A549 (cell line): ENCODE measurements around the gene OGA. TPM values are rescaled to one million over a fixed set of nuclear protein-coding genes. Genes with fewer than 3 reads are reported as not detected.

Source experiments
- ATAC-seq, 2 experiments: fragments of 200-7000 bp in 1 of 2; fragments of >200 bp in 1 of 2; cut with Nextera tagmentation in 1 of 2; cut with Tn5 transposase in 1 of 2; 3 replicates each; pipeline versions ENCODE4 v1.8.0 to v1.9.1; 2018 to 2020; ENCODE audit warnings: mild to moderate bottlenecking in 1 of 2, moderate library complexity in 1 of 2
- CTCF ChIA-PET: fragments of 300-600 bp; sonication (Branson Sonifier 250); formaldehyde crosslinking; extraction: SDS; loops from one replicate; lab custom pipeline; 2021; ENCODE audit warnings: antibody characterized with exemption, inconsistent platforms; lab: Yijun Ruan, JAX
- POLR2A ChIA-PET: fragments of 350-600 bp; formaldehyde crosslinking; extraction: SDS; loops from one replicate; lab custom pipeline; 2021; ENCODE audit warnings: antibody characterized with exemption, inconsistent platforms; lab: Yijun Ruan, JAX
- DNase-seq, 2 experiments: peaks; one replicate each; pipeline versions ENCODE4 v3.0.0 to v3.0.0-alpha.2; 2011 to 2016; ENCODE audit warnings: low read depth in 1 of 2, low spot score in 1 of 2
- FAIRE-seq: peaks from 2 replicates; lab custom pipeline; 2011; peaks lifted over from hg19 to GRCh38; lab: Jason Lieb, UNC
- H3K27ac ChIP-seq, 2 experiments: fragments of >200 bp; sonication (Bioruptor Twin); formaldehyde crosslinking; 3 replicates each; pipeline ENCODE4 v1.5.1; 2016 to 2017
- H3K4me1 ChIP-seq: fragments of >200 bp; sonication (Bioruptor Twin); formaldehyde crosslinking; 3 replicates; pipeline ENCODE4 v1.6.1; 2016
- H3K4me2 ChIP-seq: fragments of >200 bp; sonication (Bioruptor Twin); formaldehyde crosslinking; 3 replicates; pipeline ENCODE4 v1.6.1; 2016
- H3K4me3 ChIP-seq: fragments of >200 bp; sonication (Bioruptor Twin); formaldehyde crosslinking; 3 replicates; pipeline ENCODE4 v1.5.1; 2016
- H3K9me3 ChIP-seq: fragments of >200 bp; sonication (Bioruptor Twin); formaldehyde crosslinking; 3 replicates; pipeline ENCODE4 v1.6.1; 2016
- BCL3 ChIP-seq: fragments of >200 bp; sonication (Bioruptor Twin); formaldehyde crosslinking; IDR thresholded peaks from 3 replicates; pipeline ENCODE4 v1.6.1; 2016
- CBX2 ChIP-seq: fragments of 200-600 bp; sonication (generic); IDR thresholded peaks from 2 replicates; pipeline ENCODE4 v1.6.1; 2016; ENCODE audit warnings: low read depth, mild to moderate bottlenecking, borderline replicate concordance
- CHD4 ChIP-seq: fragments of 200-600 bp; sonication (generic); IDR thresholded peaks from 2 replicates; pipeline ENCODE4 v1.6.1; 2016; ENCODE audit warnings: antibody characterized with exemption, mild to moderate bottlenecking, borderline replicate concordance
- CTCF ChIP-seq: fragments of >200 bp; sonication (Bioruptor Twin); formaldehyde crosslinking; IDR thresholded peaks from 3 replicates; pipeline ENCODE4 v1.5.1; 2016
- EHMT2 ChIP-seq: fragments of 200-600 bp; sonication (generic); IDR thresholded peaks from 2 replicates; pipeline ENCODE4 v1.6.1; 2016; ENCODE audit warnings: antibody characterized with exemption, low read depth, mild to moderate bottlenecking, moderate library complexity
- GATA3 ChIP-seq: IDR thresholded peaks from 2 replicates; pipeline ENCODE4 v1.6.1; 2012; ENCODE audit warnings: borderline replicate concordance
- HOXB13 ChIP-seq: fragments of 250-450 bp; sonication (Bioruptor Pico); IDR thresholded peaks from 2 replicates; pipeline ENCODE4 v1.5.0; 2020; ENCODE audit warnings: low read depth, mild to moderate bottlenecking, moderate library complexity
- MAX ChIP-seq: IDR thresholded peaks from 2 replicates; pipeline ENCODE4 v1.6.1; 2012
- NFE2L2 ChIP-seq: fragments of 150-350 bp; conservative IDR thresholded peaks from 2 replicates; pipeline ENCODE4 v1.6.1; 2014; ENCODE audit warnings: low read length
- PBX3 ChIP-seq: IDR thresholded peaks from 2 replicates; pipeline ENCODE4 v1.6.1; 2012
- PHF8 ChIP-seq: fragments of 200-600 bp; sonication (generic); IDR thresholded peaks from 2 replicates; pipeline ENCODE4 v1.6.1; 2016; ENCODE audit warnings: low read depth, mild to moderate bottlenecking, antibody characterized with exemption, moderate library complexity, borderline replicate concordance
- POLR2A ChIP-seq: IDR thresholded peaks from 2 replicates; pipeline ENCODE4 v1.6.1; 2012; ENCODE audit warnings: mild to moderate bottlenecking, low read length
- POLR2AphosphoS2 ChIP-seq: conservative IDR thresholded peaks from 2 replicates; pipeline ENCODE4 v1.6.1; 2012; ENCODE audit warnings: low read length, improper control_type of control experiment, inconsistent platforms
- RFX5 ChIP-seq: fragments of 450-650 bp; IDR thresholded peaks from 2 replicates; pipeline ENCODE4 v1.7.1; 2014; ENCODE audit warnings: antibody characterized with exemption, mild to moderate bottlenecking, moderate library complexity
- RNF2 ChIP-seq: fragments of 200-600 bp; sonication (generic); IDR thresholded peaks from 2 replicates; pipeline ENCODE4 v1.6.1; 2016; ENCODE audit warnings: low read depth, mild to moderate bottlenecking, antibody characterized with exemption, moderate library complexity, borderline replicate concordance
- SMC3 ChIP-seq: fragments of >200 bp; sonication (Bioruptor Twin); formaldehyde crosslinking; IDR thresholded peaks from 3 replicates; pipeline ENCODE4 v1.6.1; 2018; ENCODE audit warnings: inconsistent platforms
- USF2 ChIP-seq: fragments of 450-650 bp; IDR thresholded peaks from 2 replicates; pipeline ENCODE4 v1.6.1; 2014; ENCODE audit warnings: antibody characterized with exemption
- ZC3H11A ChIP-seq: fragments of 450-650 bp; IDR thresholded peaks from 2 replicates; pipeline ENCODE4 v1.6.1; 2014; ENCODE audit warnings: antibody characterized with exemption, mild to moderate bottlenecking
- ZSCAN20 ChIP-seq: fragments of 250-450 bp; sonication (Bioruptor Pico); IDR thresholded peaks from 2 replicates; pipeline ENCODE4 v1.8.0; 2022; ENCODE audit warnings: mild to moderate bottlenecking, moderate library complexity
- WGBS: methylation state at CpG from one replicate; pipeline ENCODE4 v1.1.6; 2017; ENCODE audit errors: missing lambda C conversion rate; 5-methylcytosine and 5-hydroxymethylcytosine counted together
- polyA plus RNA-seq, 4 experiments: library from polyadenylated mRNA; depleted of rRNA in 3 of 4; stranded (reverse); fragments of >200 nt; fragmentation: RNase III in 1 of 4; extraction: RNeasy Plus Mini Kit Qiagen cat#74134 plus additional on column Dnase treatment in 1 of 4; gene quantifications; 2 replicates in 3 of 4; 3 replicates in 1 of 4; pipeline ENCODE4 v1.2.3, GENCODE V29; 2011 to 2017

The OGA gene
- polyA plus RNA-seq, 2 of the 4 experiments (the other 2 are of a cell fraction), result 40.3 to 79.1 TPM

DNA sequence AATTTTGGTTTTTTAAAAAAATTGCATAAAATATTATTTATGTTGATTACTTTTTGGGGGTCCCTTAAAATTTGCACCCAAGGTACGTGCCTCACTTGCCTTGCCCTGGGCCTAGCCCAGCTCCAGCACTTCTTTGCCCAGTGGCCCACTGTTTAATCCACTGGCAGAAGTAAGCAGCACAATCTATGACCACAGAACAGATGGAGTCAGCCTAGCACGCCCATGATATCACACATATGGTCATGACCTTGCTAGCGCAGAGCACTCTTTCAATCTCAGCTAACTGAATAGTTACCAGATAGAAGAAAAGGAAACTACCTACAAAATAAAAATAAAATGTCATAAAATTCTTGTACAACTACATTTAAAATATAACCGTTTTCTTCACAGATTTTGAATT lies 5.6 kb downstream of the OGA start:
- FAIRE-seq (no peak), ATAC-seq (no peak), DNase-seq (no peak)
- POLR2A ChIA-PET, result no interaction called here
- H3K4me1 ChIP-seq, result peaks cover 22% of the 10 kb centered on the region
- WGBS, result 93% methylated on average over 4 of the region's 4 CpGs
- TF ChIP-seq POLR2A (no peak), ZSCAN20 (no peak)
- no peak overlapping the region for H3K4me2 ChIP-seq
- H3K4me3 ChIP-seq, result no peak overlapping the region
- H3K27ac ChIP-seq, result no peak overlapping the region
- no peaks in the 10 kb centered on the region for H3K9me3 ChIP-seq
- CTCF ChIA-PET, result interaction anchor here (0.7 to 2.9 kb wide), 6 partner anchors 9 to 32 kb away, joined by 3 to 10 read pairs (median 4); no protein-coding TSS in a partner anchor

- Histone ChIP-seq H3K27ac (no peak overlapping the region), H3K4me2 (no peak overlapping the region), H3K4me3 (no peak overlapping the region), H3K9me3 (no peaks in the 10 kb centered on the region), H3K4me1 (no peaks in the 10 kb centered on the region)
- WGBS, result 86% methylated on average over 1 of the region's 1 CpG
- ATAC-seq, result no peak
- DNase-seq, result no peak
- no peak for TF ChIP-seq PBX3
- no peak for TF ChIP-seq EHMT2
- TF ChIP-seq HOXB13 (CRISPR knock-in tag), result no peak
- no peak for TF ChIP-seq MAX
- no peak for TF ChIP-seq RFX5
- TF ChIP-seq CBX2, result no peak
- no peak for TF ChIP-seq CHD4
- TF ChIP-seq GATA3, result no peak
- no peak for TF ChIP-seq ZSCAN20
- TF ChIP-seq NFE2L2, result no peak
- no peak for TF ChIP-seq ZC3H11A
- TF ChIP-seq POLR2AphosphoS2, result no peak
- no peak for FAIRE-seq
- CTCF ChIA-PET, result interaction anchor here (1.1 kb wide), 1 partner anchor 26 kb away, joined by 3 read pairs; no protein-coding TSS in a partner anchor
- POLR2A ChIA-PET, result no interaction called here
Measured at GRCh38 chr10:101807158-101807557, 11.1 kb downstream of the OGA start.

- Histone ChIP-seq H3K27ac (no peak overlapping the region), H3K4me1 (no peaks in the 10 kb centered on the region)
- no peak for ATAC-seq
- no peak for FAIRE-seq
- TF ChIP-seq BCL3 (no peak), USF2 (no peak), RNF2 (no peak), PHF8 (no peak), SMC3 (no peak), CTCF (no peak)
- TF ChIP-seq, all 56 proteins: peak for 0
- WGBS, result 74% methylated on average over 4 of the region's 4 CpGs
- no peak overlapping the region for H3K4me3 ChIP-seq
- no peaks in the 10 kb centered on the region for H3K9me3 ChIP-seq
- CTCF ChIA-PET, result interaction anchor here (1.5 kb wide), 1 partner anchor 23 kb away, joined by 3 read pairs; no protein-coding TSS in a partner anchor
- POLR2A ChIA-PET, result no interaction called here
- DNase-seq, result no peak
- no peak overlapping the region for H3K4me2 ChIP-seq
Measured at GRCh38 chr10:101803511-101803910, 14.7 kb downstream of the OGA start.
